Lower leg skin (tissue), 4 donors: ENCODE results near the gene P4HA2. TPM values are rescaled to one million over a fixed set of nuclear protein-coding genes. Genes with fewer than 3 reads are reported as not detected.

Source experiments
- DNase-seq, 2 donors: peaks; one replicate each; pipeline ENCODE4 v3.0.0-alpha.2; 2019; ENCODE audit warnings: low spot score in 2 of 2
- H3K4me3 ChIP-seq: fragments of 200-600 bp; sonication (generic); 2 replicates; pipeline ENCODE4 v1.5.1; 2017; ENCODE audit warnings: mild to moderate bottlenecking, low read depth; ENCODE audit not compliant: poor library complexity, severe bottlenecking
- CTCF ChIP-seq, 3 donors: fragments of 450-650 bp; IDR thresholded peaks; one replicate each; pipeline ENCODE4 v1.5.1; 2016; ENCODE audit warnings: antibody characterized with exemption in 3 of 3, mild to moderate bottlenecking in 3 of 3, moderate library complexity in 2 of 3
- POLR2A ChIP-seq, 2 donors: fragments of 450-650 bp; IDR thresholded peaks; one replicate each; pipeline ENCODE4 v1.6.1; 2016 to 2017; ENCODE audit warnings: antibody characterized with exemption in 2 of 2, mild to moderate bottlenecking in 1 of 2, moderate library complexity in 1 of 2
- WGBS, 2 donors: methylation state at CpG; one replicate each; pipeline ENCODE4 v1.1.5; 2018; 5-methylcytosine and 5-hydroxymethylcytosine counted together
- intact Hi-C: fragments of 100-400 bp; cut with DNase I; formaldehyde crosslinking; loops from one replicate; pipeline ENCODE4 v1.15.0; 2023; ENCODE audit warnings: low total_unique reads
- total RNA-seq, 4 donors: library from RNA; depleted of rRNA; stranded (reverse); fragments of >200 nt; gene quantifications; one replicate each; pipeline ENCODE4 v1.1.0, GENCODE V29; 2016

The P4HA2 gene
- total RNA-seq, 4 donors from 2014 or later = 18.0 to 40.5 (median 26.7) TPM

DNA sequence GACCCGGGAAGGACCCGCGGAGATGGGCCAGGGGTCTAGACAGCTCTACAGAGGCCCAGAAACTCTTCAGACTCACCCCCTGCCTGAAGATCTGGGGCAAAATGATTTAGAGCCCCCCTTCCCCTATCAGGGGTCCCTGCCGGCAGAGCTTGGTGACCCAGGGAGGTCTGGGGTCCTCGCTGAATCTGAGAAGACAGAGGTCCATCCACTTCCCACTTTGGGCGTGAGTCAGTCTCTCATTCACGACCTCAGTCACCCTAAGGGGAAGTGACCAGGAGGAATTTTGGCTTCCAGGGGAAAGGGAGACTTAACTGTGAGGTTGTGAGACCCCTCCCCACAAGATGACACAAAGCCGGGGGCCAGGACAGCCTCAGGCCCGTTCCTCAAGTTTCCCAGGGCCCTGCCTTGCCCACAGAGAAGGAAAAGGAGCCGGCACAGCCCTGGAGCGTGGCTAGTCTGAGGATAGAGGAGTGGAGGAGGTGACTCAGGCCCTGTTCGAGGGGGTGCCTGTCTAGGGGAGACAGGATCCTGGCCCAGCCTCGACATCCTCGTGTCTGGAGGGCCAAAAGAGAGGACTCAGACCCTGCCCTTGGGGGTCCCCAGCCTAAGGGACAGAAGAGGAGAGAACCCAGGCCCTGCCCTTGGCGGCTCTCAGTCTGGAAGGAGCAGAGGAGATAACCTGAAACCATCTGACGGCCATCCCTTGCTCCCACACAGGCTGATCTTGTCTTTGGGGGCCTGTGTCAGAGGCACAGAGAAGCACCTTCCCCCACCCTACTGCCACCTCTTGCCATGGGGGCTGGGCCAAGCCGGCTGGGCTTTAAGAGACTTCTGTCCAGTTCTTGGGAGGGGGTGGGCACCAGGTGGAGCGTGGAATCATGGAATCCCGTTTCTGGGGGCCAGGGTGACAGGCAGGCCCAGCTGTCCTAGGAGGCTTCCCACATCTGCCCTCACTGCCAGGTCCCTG is 30.7 kb upstream of the P4HA2 start:
- intact Hi-C loops = no loop called here
- TF ChIP-seq CTCF (IDR thresholded peaks at IDR 0.05) (no peak), POLR2A (IDR thresholded peaks at IDR 0.05) (no peak)
- DNase-seq = peak in 1 of 2 donors; percentile 90
- peak overlapping the region; percentile 69 for H3K4me3 ChIP-seq
- WGBS, 2 donors = 19 to 21% methylated on average over 16 to 19 of the region's 19 CpGs

DNA sequence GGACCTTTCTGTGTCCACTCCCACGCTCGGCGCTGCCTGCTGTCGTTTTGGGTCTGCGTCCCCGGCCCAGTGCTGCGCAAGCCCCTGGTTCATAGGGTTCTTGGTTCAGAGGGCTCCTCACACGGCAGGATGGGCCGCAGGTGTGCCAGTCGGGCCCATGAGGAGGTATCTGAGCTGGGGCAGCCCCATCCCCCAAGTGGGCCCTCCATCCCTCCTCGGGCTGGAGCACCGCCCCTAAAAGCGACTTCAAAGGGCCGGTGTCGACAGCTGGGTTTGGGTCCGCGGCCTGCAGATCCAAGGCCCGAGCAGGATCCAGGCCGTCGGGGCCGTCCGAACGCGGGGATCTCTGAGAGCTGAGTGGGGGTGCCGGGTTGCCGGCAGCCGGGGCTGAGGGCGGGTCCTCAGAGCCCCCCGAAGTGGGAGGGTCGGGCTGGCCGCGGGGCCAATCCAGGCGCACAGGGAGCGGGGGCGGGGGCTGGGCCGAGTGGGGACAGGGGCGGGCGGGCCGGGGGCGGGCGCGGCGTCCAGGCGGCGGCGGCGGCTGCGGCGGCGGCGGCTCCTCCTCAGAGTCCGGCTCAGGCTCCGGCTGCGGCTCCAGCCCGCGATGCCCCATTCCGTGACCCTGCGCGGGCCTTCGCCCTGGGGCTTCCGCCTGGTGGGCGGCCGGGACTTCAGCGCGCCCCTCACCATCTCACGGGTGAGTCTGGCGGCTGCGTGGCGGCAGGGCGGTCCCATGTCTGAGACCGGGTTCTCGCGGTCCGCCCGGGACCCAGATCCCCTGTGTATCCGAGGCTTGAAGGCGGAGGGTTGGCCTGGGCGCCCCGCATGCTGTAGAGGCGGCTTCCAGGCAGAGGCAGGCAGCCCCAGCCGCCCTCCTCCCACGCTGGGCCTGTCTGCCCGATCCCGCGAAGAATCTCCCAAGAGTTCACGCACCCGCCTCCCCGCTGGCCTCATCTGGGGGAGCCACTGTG is 29.8 kb upstream of the P4HA2 start, which contains the start of gene PDLIM4:
Gene PDLIM4 (plus strand): TSS at position 566 of the 971 bp plus-strand sequence. CDS start 39 bp downstream, at position 605.
- intact Hi-C loops = no loop called here

DNA sequence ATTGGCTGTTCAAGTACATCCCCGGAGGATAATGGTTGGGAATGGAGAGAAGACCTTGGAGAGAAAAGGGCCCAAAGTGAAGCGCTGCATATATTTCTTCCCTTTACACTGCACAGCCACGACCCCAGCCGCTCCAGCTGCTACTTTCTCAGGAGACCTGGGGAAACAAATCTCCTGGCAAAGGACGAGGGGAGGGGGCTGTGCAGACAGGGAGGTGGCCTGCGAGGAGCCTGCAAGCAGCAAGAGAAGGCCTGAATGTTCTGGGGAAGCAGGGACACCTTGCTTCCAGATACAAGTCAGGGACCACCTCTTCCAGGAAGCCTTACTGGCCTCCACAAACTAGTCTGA is 29.1 kb upstream of the P4HA2 start:
- TF ChIP-seq CTCF (IDR thresholded peaks at IDR 0.05) (no peak), POLR2A (IDR thresholded peaks at IDR 0.05) (no peak)
- no peak overlapping the region for H3K4me3 ChIP-seq
- no peak for DNase-seq
- WGBS, 2 donors = 86% methylated on average over 6 of the region's 6 CpGs
- intact Hi-C loops = no loop called here

More for the DNA sequence above, 29.8 kb upstream of the P4HA2 start, which contains the start of gene PDLIM4:
- 30 to 35% methylated on average over 18 to 26 of the region's 88 CpGs for WGBS, 2 donors
- TF ChIP-seq CTCF (IDR thresholded peaks at IDR 0.05) = no peak
- TF ChIP-seq POLR2A (IDR thresholded peaks at IDR 0.05) = no peak
- DNase-seq = peak in 1 of 2 donors; percentile 88
- peak within 1 kb of the TSS; percentile 69 for H3K4me3 ChIP-seq

GRCh38 chr5:132256086-132256782 is 28.6 kb upstream of the P4HA2 start:
- WGBS, 2 donors = 91% methylated on average over 4 of the region's 4 CpGs

More at GRCh38 chr5:132256086-132256782, 28.6 kb upstream of the P4HA2 start:
- TF ChIP-seq CTCF (IDR thresholded peaks at IDR 0.05) (no peak), POLR2A (IDR thresholded peaks at IDR 0.05) (no peak)
- DNase-seq = peak in 1 of 2 donors; percentile 70
- H3K4me3 ChIP-seq = no peak overlapping the region
- intact Hi-C loops = no loop called here
